ENCODE measurements around the gene GUCY1A1. TPM values are rescaled to one million over a fixed set of nuclear protein-coding genes. Genes with fewer than 3 reads are reported as not detected.

Gene GUCY1A1
- total RNA-seq, 2 experiments from 2014 or later: not detected

GRCh38 chr4:155690044-155690837, 23.6 kb downstream of the GUCY1A1 start:
- H3K27me3 Mint-ChIP-seq: peaks cover 2% of the 10 kb centered on the region
- no peaks in the 10 kb centered on the region for H3K4me1 Mint-ChIP-seq
- DNase-seq (no peak), ATAC-seq (ENCODE audit: low read depth) (no peak)
- H3K27ac Mint-ChIP-seq: no peak overlapping the region
- POLR2A ChIA-PET: no interaction called here
- no peak overlapping the region for H3K4me3 Mint-ChIP-seq
- H3K36me3 Mint-ChIP-seq: no peaks in the 10 kb centered on the region
- H3K9me3 Mint-ChIP-seq: no peaks in the 10 kb centered on the region

GRCh38 chr4:155692361-155692760, 25.7 kb downstream of the GUCY1A1 start:
- peaks cover 2% of the 10 kb centered on the region for H3K9me3 Mint-ChIP-seq
- DNase-seq (no peak), ATAC-seq (ENCODE audit: low read depth) (no peak)
- POLR2A ChIA-PET: no interaction called here
- no peaks in the 10 kb centered on the region for H3K4me1 Mint-ChIP-seq
- H3K27ac Mint-ChIP-seq: no peak overlapping the region
- no peaks in the 10 kb centered on the region for H3K36me3 Mint-ChIP-seq
- no peak overlapping the region for H3K4me3 Mint-ChIP-seq
- H3K27me3 Mint-ChIP-seq: peaks cover 2% of the 10 kb centered on the region

GRCh38 chr4:155693015-155693663, 26.5 kb downstream of the GUCY1A1 start:
- POLR2A ChIA-PET: no interaction called here
- no peak overlapping the region for H3K4me3 Mint-ChIP-seq
- no peaks in the 10 kb centered on the region for H3K4me1 Mint-ChIP-seq
- H3K27ac Mint-ChIP-seq: no peak overlapping the region
- no peak for DNase-seq
- H3K36me3 Mint-ChIP-seq: no peaks in the 10 kb centered on the region
- ATAC-seq (ENCODE audit: low read depth): no peak
- H3K9me3 Mint-ChIP-seq: peaks cover 2% of the 10 kb centered on the region
- H3K27me3 Mint-ChIP-seq: peaks cover 2% of the 10 kb centered on the region

- POLR2A ChIA-PET: no interaction called here
- H3K27me3 Mint-ChIP-seq: peaks cover 5% of the 10 kb centered on the region
- H3K36me3 Mint-ChIP-seq: no peaks in the 10 kb centered on the region
- no peaks in the 10 kb centered on the region for H3K4me1 Mint-ChIP-seq
- H3K9me3 Mint-ChIP-seq: peaks cover 2% of the 10 kb centered on the region
- DNase-seq (no peak), ATAC-seq (ENCODE audit: low read depth) (no peak)
- no peak overlapping the region for H3K4me3 Mint-ChIP-seq
- no peak overlapping the region for H3K27ac Mint-ChIP-seq
These were observed 27.6 kb downstream of the GUCY1A1 start for GRCh38 chr4:155694100-155694785.

GRCh38 chr4:155696226-155696625, 29.6 kb downstream of the GUCY1A1 start:
- ATAC-seq (ENCODE audit: low read depth) (no peak), DNase-seq (no peak)
- POLR2A ChIA-PET: no interaction called here
- no peaks in the 10 kb centered on the region for H3K36me3 Mint-ChIP-seq
- no peak overlapping the region for H3K4me3 Mint-ChIP-seq
- H3K27me3 Mint-ChIP-seq: peaks cover 3% of the 10 kb centered on the region
- H3K4me1 Mint-ChIP-seq: no peaks in the 10 kb centered on the region
- H3K27ac Mint-ChIP-seq: no peak overlapping the region
- peaks cover 2% of the 10 kb centered on the region for H3K9me3 Mint-ChIP-seq

DNA sequence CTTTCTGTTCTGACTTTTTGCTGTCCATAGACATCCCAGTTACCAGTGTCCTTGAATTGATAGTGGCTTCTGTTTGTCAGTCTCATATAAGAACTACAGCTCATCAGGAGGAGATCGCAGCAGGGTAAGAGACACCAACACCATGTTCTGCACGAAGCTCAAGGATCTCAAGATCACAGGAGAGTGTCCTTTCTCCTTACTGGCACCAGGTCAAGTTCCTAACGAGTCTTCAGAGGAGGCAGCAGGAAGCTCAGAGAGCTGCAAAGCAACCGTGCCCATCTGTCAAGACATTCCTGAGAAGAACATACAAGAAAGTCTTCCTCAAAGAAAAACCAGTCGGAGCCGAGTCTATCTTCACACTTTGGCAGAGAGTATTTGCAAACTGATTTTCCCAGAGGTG, 30.1 kb downstream of the GUCY1A1 start:
- Mint-ChIP-seq H3K9me3 (peaks cover 3% of the 10 kb centered on the region), H3K27ac (no peak overlapping the region), H3K4me1 (no peaks in the 10 kb centered on the region), H3K27me3 (peaks cover 3% of the 10 kb centered on the region), H3K4me3 (no peak overlapping the region), H3K36me3 (no peaks in the 10 kb centered on the region)
- ATAC-seq (ENCODE audit: low read depth) (no peak), DNase-seq (no peak)
- POLR2A ChIA-PET: no interaction called here

DNA sequence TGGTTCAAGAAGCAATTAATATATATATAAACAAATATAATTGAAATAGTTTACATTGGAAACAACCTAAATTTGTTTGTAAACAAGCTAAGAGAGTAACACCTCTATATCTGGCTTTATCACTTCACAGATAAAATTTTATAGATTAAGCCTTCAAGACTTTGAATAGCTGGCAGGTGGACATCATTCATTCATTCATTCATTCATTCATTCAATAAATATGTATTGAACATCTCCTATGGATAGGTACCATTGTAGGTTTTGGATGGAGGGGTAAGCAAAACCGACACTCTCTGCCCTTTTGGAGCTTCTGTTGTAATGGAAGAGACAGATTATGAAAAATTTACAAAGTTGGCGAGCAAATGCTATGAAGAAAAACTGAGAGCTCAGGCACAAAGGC, 35.2 kb downstream of the GUCY1A1 start:
- Mint-ChIP-seq H3K36me3 (no peaks in the 10 kb centered on the region), H3K4me3 (no peak overlapping the region), H3K27me3 (peaks cover 11% of the 10 kb centered on the region), H3K9me3 (peaks cover 1% of the 10 kb centered on the region), H3K27ac (no peak overlapping the region), H3K4me1 (no peaks in the 10 kb centered on the region)
- no peak for DNase-seq
- POLR2A ChIA-PET: no interaction called here
- no peak for ATAC-seq (ENCODE audit: low read depth)

GRCh38 chr4:155703486-155704247, 37.0 kb downstream of the GUCY1A1 start:
- H3K4me3 Mint-ChIP-seq: no peak overlapping the region
- DNase-seq (no peak), ATAC-seq (ENCODE audit: low read depth) (no peak)
- peaks cover 9% of the 10 kb centered on the region for H3K27me3 Mint-ChIP-seq
- POLR2A ChIA-PET: no interaction called here
- H3K36me3 Mint-ChIP-seq: no peaks in the 10 kb centered on the region
- H3K4me1 Mint-ChIP-seq: no peaks in the 10 kb centered on the region
- peaks cover 1% of the 10 kb centered on the region for H3K9me3 Mint-ChIP-seq
- H3K27ac Mint-ChIP-seq: no peak overlapping the region

DNA sequence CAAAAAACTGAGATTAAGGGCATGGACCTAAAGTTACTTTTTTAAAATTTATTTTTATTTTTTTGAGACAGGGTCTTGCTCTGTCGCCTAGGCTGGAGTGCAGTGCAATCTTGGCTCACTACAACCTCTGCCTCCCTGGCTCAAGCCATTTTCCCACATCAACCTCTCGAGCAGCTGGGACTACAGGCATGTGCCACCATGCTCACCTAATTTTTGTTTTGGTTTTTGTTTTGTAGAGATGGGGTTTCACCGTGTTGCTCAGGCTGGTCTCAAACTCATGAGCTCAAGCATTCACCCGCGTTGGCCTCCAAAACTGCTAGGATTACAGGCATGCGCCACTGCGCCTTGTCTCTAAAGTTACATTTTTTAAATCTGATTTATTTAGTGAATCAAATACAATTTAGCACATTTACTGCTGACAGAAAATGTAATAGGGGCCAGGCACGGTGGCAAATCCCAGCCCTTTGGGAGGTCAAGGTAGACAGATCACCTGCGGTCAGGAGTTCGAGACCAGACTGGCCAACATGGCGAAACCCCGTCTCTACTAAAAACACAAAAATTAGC, 38.3 kb downstream of the GUCY1A1 start:
- no peak overlapping the region for H3K27ac Mint-ChIP-seq
- peaks cover 1% of the 10 kb centered on the region for H3K9me3 Mint-ChIP-seq
- H3K4me3 Mint-ChIP-seq: no peak overlapping the region
- H3K4me1 Mint-ChIP-seq: no peaks in the 10 kb centered on the region
- no peaks in the 10 kb centered on the region for H3K36me3 Mint-ChIP-seq
- ATAC-seq (ENCODE audit: low read depth) (no peak), DNase-seq (no peak)
- H3K27me3 Mint-ChIP-seq: peaks cover 10% of the 10 kb centered on the region
- POLR2A ChIA-PET: no interaction called here

- H3K9me3 Mint-ChIP-seq: peaks cover 1% of the 10 kb centered on the region
- DNase-seq: no peak
- ATAC-seq (ENCODE audit: low read depth): no peak
- no peak overlapping the region for H3K4me3 Mint-ChIP-seq
- POLR2A ChIA-PET: no interaction called here
- H3K27ac Mint-ChIP-seq: no peak overlapping the region
- H3K4me1 Mint-ChIP-seq: no peaks in the 10 kb centered on the region
- no peaks in the 10 kb centered on the region for H3K36me3 Mint-ChIP-seq
- H3K27me3 Mint-ChIP-seq: peaks cover 10% of the 10 kb centered on the region
These were observed 39.0 kb downstream of the GUCY1A1 start for GRCh38 chr4:155705664-155706063.

- peaks cover 1% of the 10 kb centered on the region for H3K9me3 Mint-ChIP-seq
- no peak overlapping the region for H3K27ac Mint-ChIP-seq
- H3K4me3 Mint-ChIP-seq: no peak overlapping the region
- POLR2A ChIA-PET: no interaction called here
- ATAC-seq (ENCODE audit: low read depth) (no peak), DNase-seq (no peak)
- no peaks in the 10 kb centered on the region for H3K4me1 Mint-ChIP-seq
- H3K36me3 Mint-ChIP-seq: no peaks in the 10 kb centered on the region
- peaks cover 10% of the 10 kb centered on the region for H3K27me3 Mint-ChIP-seq
These were observed 39.5 kb downstream of the GUCY1A1 start for GRCh38 chr4:155706147-155706546.

GRCh38 chr4:155707251-155707650, 40.6 kb downstream of the GUCY1A1 start:
- H3K4me1 Mint-ChIP-seq: no peaks in the 10 kb centered on the region
- peaks cover 10% of the 10 kb centered on the region for H3K27me3 Mint-ChIP-seq
- ATAC-seq (ENCODE audit: low read depth) (no peak), DNase-seq (no peak)
- H3K27ac Mint-ChIP-seq: no peak overlapping the region
- H3K9me3 Mint-ChIP-seq: no peaks in the 10 kb centered on the region
- POLR2A ChIA-PET: no interaction called here
- H3K4me3 Mint-ChIP-seq: no peak overlapping the region
- H3K36me3 Mint-ChIP-seq: no peaks in the 10 kb centered on the region

- no peak overlapping the region for H3K4me3 Mint-ChIP-seq
- H3K36me3 Mint-ChIP-seq: no peaks in the 10 kb centered on the region
- no peak for ATAC-seq (ENCODE audit: low read depth)
These were observed 42.1 kb downstream of the GUCY1A1 start for GRCh38 chr4:155708782-155709181.

More at GRCh38 chr4:155708782-155709181, 42.1 kb downstream of the GUCY1A1 start:
- Mint-ChIP-seq H3K27ac (no peak overlapping the region), H3K9me3 (no peaks in the 10 kb centered on the region), H3K27me3 (peaks cover 8% of the 10 kb centered on the region), H3K4me1 (no peaks in the 10 kb centered on the region)
- POLR2A ChIA-PET: no interaction called here
- no peak for DNase-seq
